NCI-H82 treated with DMSO at 0.1 percent for 48 hours (cell line): ENCODE data around the gene ARL3.
A peak's percentile ranks its signal among the peaks of the same experiment; 100 is the strongest.
"Not testable (repeated sequence)": the region's sequence is repeated elsewhere in the genome, so short reads cannot be mapped to it uniquely, and the experiment has no call there.

Source experiments
- DNase-seq: peaks from one replicate; lab custom pipeline; 2025; ENCODE audit not compliant: unreplicated experiment; lab: John Stamatoyannopoulos, UW

Gene ARL3

GRCh38 chr10:102738692-102739121, 24.5 kb upstream of the ARL3 start:
- no peak for DNase-seq

GRCh38 chr10:102735065-102735562, 20.9 kb upstream of the ARL3 start:
- DNase-seq = no peak

GRCh38 chr10:102732661-102733060, 18.5 kb upstream of the ARL3 start:
- no peak for DNase-seq

- no peak for DNase-seq
Observed at GRCh38 chr10:102731222-102731800, 17.1 kb upstream of the ARL3 start.

- peak; percentile 32 for DNase-seq
Observed at GRCh38 chr10:102729029-102730026, 15.1 kb upstream of the ARL3 start.

- DNase-seq = no peak
Observed at GRCh38 chr10:102727037-102727818, 13.0 kb upstream of the ARL3 start.

GRCh38 chr10:102726274-102726673, 12.1 kb upstream of the ARL3 start:
- no peak for DNase-seq

GRCh38 chr10:102723989-102724388, 9.8 kb upstream of the ARL3 start:
- DNase-seq = no peak

GRCh38 chr10:102721954-102722353, 7.8 kb upstream of the ARL3 start:
- no peak for DNase-seq

- DNase-seq = no peak
Observed at GRCh38 chr10:102720775-102721301, 6.6 kb upstream of the ARL3 start.

GRCh38 chr10:102720337-102720736, 6.1 kb upstream of the ARL3 start:
- DNase-seq = no peak

GRCh38 chr10:102718220-102718619, 4.0 kb upstream of the ARL3 start:
- no peak for DNase-seq

GRCh38 chr10:102716900-102717565, 2.8 kb upstream of the ARL3 start:
- DNase-seq = not testable (repeated sequence)

- DNase-seq = no peak
Observed at GRCh38 chr10:102715880-102716279, 1.7 kb upstream of the ARL3 start.

GRCh38 chr10:102714621-102715455, 641 bp upstream of the ARL3 start, which contains the start of gene SFXN2:
Gene SFXN2, plus strand, starts transcription at chr10:102714636. Its CDS starts 12,001 bp downstream, at chr10:102726637.
- DNase-seq = no peak

GRCh38 chr10:102713539-102713813, 721 bp downstream of the ARL3 start:
- DNase-seq = peak; percentile 25

GRCh38 chr10:102712843-102713538, 1.2 kb downstream of the ARL3 start:
- DNase-seq = no peak

- no peak for DNase-seq
Observed at GRCh38 chr10:102712089-102712488, 2.1 kb downstream of the ARL3 start.

GRCh38 chr10:102710609-102711008, 3.6 kb downstream of the ARL3 start:
- DNase-seq = no peak
